Smooth muscle cell (in vitro differentiated cells): ENCODE results near the gene SRR. TPM values are rescaled to one million over a fixed set of nuclear protein-coding genes. Genes with fewer than 3 reads are reported as not detected.

Experiments
- DNase-seq: peaks from one replicate; lab custom pipeline; 2025; ENCODE audit not compliant: unreplicated experiment; lab: John Stamatoyannopoulos, UW
- H2AFZ ChIP-seq: fragments of 200-600 bp; sonication (generic); 2 replicates; pipeline ENCODE4 v1.6.0; 2016; ENCODE audit warnings: antibody characterized with exemption, low read depth, mild to moderate bottlenecking
- H3F3A ChIP-seq: fragments of 200-600 bp; sonication (generic); 2 replicates; pipeline ENCODE4 v1.6.0; 2017; ENCODE audit warnings: antibody characterized with exemption, low read depth
- H3K27ac ChIP-seq: fragments of 200-600 bp; sonication (generic); 2 replicates; pipeline ENCODE4 v1.5.1; 2016; ENCODE audit warnings: low read depth, mild to moderate bottlenecking
- H3K27me3 ChIP-seq: fragments of 200-600 bp; sonication (generic); 2 replicates; pipeline ENCODE4 v1.6.1; 2016; ENCODE audit warnings: low read depth, mild to moderate bottlenecking
- H3K36me3 ChIP-seq: fragments of 200-600 bp; sonication (generic); 2 replicates; pipeline ENCODE4 v1.5.1; 2016; ENCODE audit warnings: low read depth
- H3K4me1 ChIP-seq: fragments of 200-600 bp; sonication (generic); 2 replicates; pipeline ENCODE4 v1.5.1; 2016; ENCODE audit warnings: low read depth
- H3K4me2 ChIP-seq: fragments of 200-600 bp; sonication (generic); 2 replicates; pipeline ENCODE4 v1.6.0; 2016; ENCODE audit warnings: mild to moderate bottlenecking
- H3K4me3 ChIP-seq: fragments of 200-600 bp; sonication (generic); 2 replicates; pipeline ENCODE4 v1.5.1; 2016; ENCODE audit warnings: mild to moderate bottlenecking
- H3K79me2 ChIP-seq: fragments of 200-600 bp; sonication (generic); 2 replicates; pipeline ENCODE4 v1.6.0; 2016; ENCODE audit warnings: low read depth, mild to moderate bottlenecking
- H3K9ac ChIP-seq: fragments of 200-600 bp; sonication (generic); 2 replicates; pipeline ENCODE4 v1.6.0; 2016; ENCODE audit warnings: low read depth
- H3K9me3 ChIP-seq: fragments of 200-600 bp; sonication (generic); replicated peaks from 2 replicates; pipeline ENCODE4 v1.5.1; 2016; ENCODE audit warnings: low read depth
- H4K20me1 ChIP-seq: fragments of 200-600 bp; sonication (generic); 2 replicates; pipeline ENCODE4 v1.6.0; 2016; ENCODE audit warnings: low read depth
- WGBS: methylation state at CpG from one replicate; pipeline ENCODE4 v1.1.7; 2016; ENCODE audit warnings: low lambda C conversion rate; 5-methylcytosine and 5-hydroxymethylcytosine counted together
- polyA plus RNA-seq: library from polyadenylated mRNA; unstranded; fragments of >200 nt; fragmentation: Nextera tagmentation; extraction: Ambion mirVana; gene quantifications from 2 replicates; pipeline ENCODE4 v1.2.1, GENCODE V29; 2016
- total RNA-seq: library from RNA; depleted of rRNA; stranded (reverse); fragments of >200 nt; gene quantifications from 2 replicates; pipeline ENCODE4 v1.2.3, GENCODE V29; 2014
- TF ChIP-seq, protein P1 (sequence below): fragments of 200-600 bp; sonication (generic); IDR thresholded peaks from 2 replicates; pipeline ENCODE4 v1.5.1; 2017; ENCODE audit warnings: borderline replicate concordance, mild to moderate bottlenecking, antibody characterized with exemption; ENCODE audit not compliant: insufficient read depth, poor library complexity, severe bottlenecking

The SRR gene
- total and polyA plus RNA-seq, 2 experiments from 2014 or later: 11.3 to 35.2 TPM

DNA sequence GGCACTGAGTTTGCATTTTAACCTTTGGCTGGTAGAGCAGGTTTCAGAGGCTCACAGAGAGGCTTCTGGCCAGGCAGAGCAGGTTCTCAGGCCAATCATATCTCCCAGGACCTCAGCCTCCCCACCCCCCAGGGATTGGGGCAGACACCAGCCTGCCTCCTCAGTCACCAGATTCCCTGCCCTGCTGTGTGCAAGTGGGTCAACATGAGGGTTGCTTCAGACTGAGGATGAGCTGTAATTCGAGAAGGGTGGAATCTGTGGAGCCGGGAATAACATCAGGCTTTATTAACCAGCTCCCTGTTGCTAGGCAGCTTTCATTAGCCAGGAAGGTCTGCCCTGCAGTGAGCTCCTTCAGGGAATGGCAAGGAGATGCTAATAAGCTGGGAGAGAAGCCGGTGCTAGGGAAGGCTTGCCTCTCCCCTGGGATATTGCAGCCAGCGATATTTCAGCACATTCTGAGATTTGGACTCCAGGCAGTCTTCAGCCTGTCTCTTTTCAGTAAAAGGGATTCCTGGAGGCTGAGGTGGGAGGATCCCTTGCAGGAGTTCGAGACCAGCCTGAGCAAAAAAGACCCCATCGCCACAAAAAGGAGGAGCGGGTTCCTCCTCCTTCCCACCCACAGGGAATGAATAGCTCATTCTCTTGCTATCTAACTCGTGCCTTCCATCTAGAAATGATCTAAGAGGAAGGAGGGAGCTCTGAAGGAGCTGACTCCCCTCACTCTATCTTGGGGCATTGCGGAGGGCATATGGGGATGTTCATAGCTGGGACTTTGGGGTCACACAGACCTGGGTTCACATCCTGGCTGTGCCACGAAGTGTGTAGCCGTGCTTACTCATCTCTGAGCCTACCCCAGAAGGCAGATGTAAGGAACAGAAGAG lies 44.3 kb downstream of the SRR start:
- H3K9me3 ChIP-seq: no peaks in the 10 kb centered on the region
- H3K36me3 ChIP-seq: no peaks in the 10 kb centered on the region
- no peaks in the 10 kb centered on the region for H3K79me2 ChIP-seq
- peaks cover 13% of the 10 kb centered on the region for H3K4me1 ChIP-seq
- H3F3A ChIP-seq: peaks cover 11% of the 10 kb centered on the region
- H2AFZ ChIP-seq: no peak overlapping the region
- no peaks in the 10 kb centered on the region for H3K27me3 ChIP-seq
- peaks cover 2% of the 10 kb centered on the region for H4K20me1 ChIP-seq
- peak overlapping the region; percentile 2 for H3K4me2 ChIP-seq
- no peak overlapping the region for H3K27ac ChIP-seq
- H3K4me3 ChIP-seq: no peak overlapping the region
- TF ChIP-seq, protein P1, sequence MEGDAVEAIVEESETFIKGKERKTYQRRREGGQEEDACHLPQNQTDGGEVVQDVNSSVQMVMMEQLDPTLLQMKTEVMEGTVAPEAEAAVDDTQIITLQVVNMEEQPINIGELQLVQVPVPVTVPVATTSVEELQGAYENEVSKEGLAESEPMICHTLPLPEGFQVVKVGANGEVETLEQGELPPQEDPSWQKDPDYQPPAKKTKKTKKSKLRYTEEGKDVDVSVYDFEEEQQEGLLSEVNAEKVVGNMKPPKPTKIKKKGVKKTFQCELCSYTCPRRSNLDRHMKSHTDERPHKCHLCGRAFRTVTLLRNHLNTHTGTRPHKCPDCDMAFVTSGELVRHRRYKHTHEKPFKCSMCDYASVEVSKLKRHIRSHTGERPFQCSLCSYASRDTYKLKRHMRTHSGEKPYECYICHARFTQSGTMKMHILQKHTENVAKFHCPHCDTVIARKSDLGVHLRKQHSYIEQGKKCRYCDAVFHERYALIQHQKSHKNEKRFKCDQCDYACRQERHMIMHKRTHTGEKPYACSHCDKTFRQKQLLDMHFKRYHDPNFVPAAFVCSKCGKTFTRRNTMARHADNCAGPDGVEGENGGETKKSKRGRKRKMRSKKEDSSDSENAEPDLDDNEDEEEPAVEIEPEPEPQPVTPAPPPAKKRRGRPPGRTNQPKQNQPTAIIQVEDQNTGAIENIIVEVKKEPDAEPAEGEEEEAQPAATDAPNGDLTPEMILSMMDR: no peak
- no peak for DNase-seq
- no peak overlapping the region for H3K9ac ChIP-seq
- WGBS: 34% methylated on average over 11 of the region's 11 CpGs

DNA sequence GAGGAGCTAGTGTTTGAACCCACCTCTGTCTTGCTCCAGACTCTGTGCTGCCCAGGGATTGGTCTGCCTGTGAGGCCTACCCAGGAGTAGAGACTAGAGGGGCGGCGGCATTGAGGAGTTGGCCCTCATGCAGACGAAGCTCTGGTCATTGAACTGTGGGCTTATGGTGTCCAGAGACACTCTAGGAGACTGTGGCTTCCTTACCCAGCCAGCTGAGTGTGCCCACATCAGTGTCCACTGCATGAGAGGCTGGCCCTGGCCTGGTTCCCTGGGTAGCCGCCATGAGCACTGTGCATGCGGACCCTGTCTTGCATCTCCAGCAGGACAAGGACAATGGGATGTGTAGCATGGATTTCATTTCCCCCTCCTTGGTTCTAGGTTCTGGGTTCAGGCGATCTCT lies 47.5 kb downstream of the SRR start:
- H4K20me1 ChIP-seq: peaks cover 5% of the 10 kb centered on the region
- H3K4me1 ChIP-seq: peaks cover 13% of the 10 kb centered on the region
- no peak for DNase-seq
- WGBS: over 99% methylated on average over 6 of the region's 6 CpGs
- no peak overlapping the region for H3K9ac ChIP-seq
- H2AFZ ChIP-seq: no peak overlapping the region
- no peaks in the 10 kb centered on the region for H3K9me3 ChIP-seq
- no peak overlapping the region for H3K4me3 ChIP-seq
- H3K4me2 ChIP-seq: no peak overlapping the region
- no peaks in the 10 kb centered on the region for H3K27me3 ChIP-seq
- no peaks in the 10 kb centered on the region for H3K36me3 ChIP-seq
- no peaks in the 10 kb centered on the region for H3K79me2 ChIP-seq
- no peak overlapping the region for H3K27ac ChIP-seq
- H3F3A ChIP-seq: no peaks in the 10 kb centered on the region
- TF ChIP-seq, protein P1: no peak

DNA sequence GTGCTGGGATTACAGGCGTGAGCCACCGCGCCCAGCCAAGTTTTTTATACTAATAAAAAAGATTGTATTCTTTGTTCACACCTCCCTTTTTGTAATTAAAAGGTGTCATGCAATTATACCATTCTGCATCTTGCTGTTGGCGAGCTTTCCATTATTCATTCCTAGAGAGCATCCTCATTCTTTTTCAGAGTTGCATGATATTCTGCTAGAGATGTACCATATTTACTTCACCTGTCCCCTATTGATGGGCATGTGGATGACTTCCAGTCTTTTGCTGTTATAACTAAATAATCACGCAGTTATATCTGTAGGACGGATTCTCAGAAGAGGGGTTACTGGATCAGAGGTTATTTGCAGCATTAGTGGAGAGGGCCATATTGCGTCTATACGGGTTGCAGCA lies 50.6 kb downstream of the SRR start:
- 84% methylated on average over 8 of the region's 8 CpGs for whole genome bisulfite sequencing
- TF ChIP-seq, protein P1: no peak
- H3K27me3 ChIP-seq: no peaks in the 10 kb centered on the region
- no peak overlapping the region for H3K9ac ChIP-seq
- peaks cover 16% of the 10 kb centered on the region for H4K20me1 ChIP-seq
- no peak overlapping the region for H3K4me2 ChIP-seq
- no peak for DNase-seq
- H3K36me3 ChIP-seq: no peaks in the 10 kb centered on the region
- no peaks in the 10 kb centered on the region for H3F3A ChIP-seq
- no peaks in the 10 kb centered on the region for H3K79me2 ChIP-seq
- H3K27ac ChIP-seq: no peak overlapping the region
- no peak overlapping the region for H3K4me3 ChIP-seq
- H2AFZ ChIP-seq: no peak overlapping the region
- no peaks in the 10 kb centered on the region for H3K4me1 ChIP-seq
- no peaks in the 10 kb centered on the region for H3K9me3 ChIP-seq

DNA sequence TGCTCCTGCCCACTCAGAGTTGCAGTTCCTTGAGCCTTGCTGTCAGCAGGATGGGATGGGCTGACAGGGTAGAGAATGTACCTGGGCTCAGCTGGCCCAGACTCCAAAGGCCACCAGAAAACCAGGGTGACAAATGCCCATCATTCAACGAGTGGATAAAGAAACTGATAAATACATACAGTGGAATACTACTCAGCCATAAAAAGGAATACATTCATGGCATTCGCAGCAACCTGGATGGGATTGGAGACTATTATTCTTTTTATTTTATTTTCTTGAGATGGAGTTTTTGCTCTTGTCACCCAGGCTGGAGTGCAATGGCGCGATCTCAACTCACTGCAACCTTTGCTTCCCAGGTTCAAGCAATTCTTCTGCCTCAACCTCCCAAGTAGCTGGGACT lies 53.5 kb downstream of the SRR start:
- no peak overlapping the region for H3K4me3 ChIP-seq
- no peak for DNase-seq
- peaks cover 16% of the 10 kb centered on the region for H4K20me1 ChIP-seq
- H3K36me3 ChIP-seq: no peaks in the 10 kb centered on the region
- no peak overlapping the region for H3K9ac ChIP-seq
- no peaks in the 10 kb centered on the region for H3K27me3 ChIP-seq
- 98% methylated on average over 4 of the region's 4 CpGs for WGBS
- no peaks in the 10 kb centered on the region for H3K9me3 ChIP-seq
- H3F3A ChIP-seq: no peaks in the 10 kb centered on the region
- H3K79me2 ChIP-seq: no peaks in the 10 kb centered on the region
- TF ChIP-seq, protein P1: no peak
- no peaks in the 10 kb centered on the region for H3K4me1 ChIP-seq
- H3K4me2 ChIP-seq: no peak overlapping the region
- H2AFZ ChIP-seq: no peak overlapping the region
- H3K27ac ChIP-seq: no peak overlapping the region
